OCI-LY7 (cell line): Measurements from ENCODE around the gene HDAC4. TPM values are rescaled to one million over a fixed set of nuclear protein-coding genes. Genes with fewer than 3 reads are reported as not detected.

Source experiments
- BruUV-seq: library from RNA; stranded (reverse); fragments of 400-500 nt; replicated peaks from 2 replicates; lab custom pipeline; 2021; lab: Mats Ljungman, UMichigan
- CTCF ChIA-PET: fragments of 300-600 bp; sonication (Branson Sonifier 250); formaldehyde crosslinking; loops from one replicate; lab custom pipeline; 2022; ENCODE audit warnings: antibody characterized with exemption; ENCODE audit not compliant: unreplicated experiment; lab: Charles Lee
- POLR2A ChIA-PET: fragments of 300-600 bp; sonication (Branson Sonifier 250); formaldehyde crosslinking; loops from one replicate; lab custom pipeline; 2022; ENCODE audit warnings: antibody characterized with exemption; lab: Charles Lee
- DNase-seq: peaks from one replicate; pipeline ENCODE4 v3.0.0-alpha.2; 2015; ENCODE audit warnings: low spot score
- H2AFZ ChIP-seq: fragments of 200-600 bp; sonication (generic), shearing (Covaris generic); 2 replicates; pipeline ENCODE4 v1.6.1; 2014; ENCODE audit warnings: mild to moderate bottlenecking, antibody characterized with exemption, low read length, moderate library complexity
- H3K27ac ChIP-seq: fragments of 200-600 bp; sonication (generic); 2 replicates; pipeline ENCODE4 v1.5.1; 2014; ENCODE audit warnings: mixed run types, low read depth, mild to moderate bottlenecking, moderate library complexity, low read length, inconsistent platforms; ENCODE audit not compliant: poor library complexity, severe bottlenecking
- H3K36me3 ChIP-seq: fragments of 200-600 bp; sonication (generic); 2 replicates; pipeline ENCODE4 v1.6.1; 2014; ENCODE audit warnings: mild to moderate bottlenecking, antibody characterized with exemption, low read length, moderate library complexity, mixed read lengths; ENCODE audit not compliant: insufficient read depth
- H3K4me1 ChIP-seq: fragments of 200-600 bp; sonication (generic); 2 replicates; pipeline ENCODE4 v1.5.1; 2014; ENCODE audit warnings: mild to moderate bottlenecking, low read length; ENCODE audit not compliant: insufficient read depth, poor library complexity, severe bottlenecking
- H3K4me2 ChIP-seq: fragments of 200-600 bp; sonication (generic); 2 replicates; pipeline ENCODE4 v1.6.1; 2014; ENCODE audit warnings: mild to moderate bottlenecking, low read length
- H3K4me3 ChIP-seq: fragments of 200-600 bp; sonication (generic); 2 replicates; pipeline ENCODE4 v1.5.1; 2014; ENCODE audit warnings: mild to moderate bottlenecking, low read depth, low read length; ENCODE audit not compliant: poor library complexity, severe bottlenecking
- H3K79me2 ChIP-seq: fragments of 200-600 bp; sonication (generic); 2 replicates; pipeline ENCODE4 v1.6.1; 2016; ENCODE audit warnings: low read depth, mild to moderate bottlenecking, low read length, moderate library complexity, mixed read lengths; ENCODE audit not compliant: insufficient read depth
- H3K9me2 ChIP-seq: fragments of 200-600 bp; sonication (generic); 2 replicates; pipeline ENCODE4 v1.6.1; 2016; ENCODE audit warnings: mild to moderate bottlenecking, low read length, mixed read lengths; ENCODE audit not compliant: insufficient read depth
- H3K9me3 ChIP-seq: fragments of 200-600 bp; sonication (generic); 2 replicates; pipeline ENCODE4 v1.6.1; 2014; ENCODE audit warnings: mild to moderate bottlenecking, mixed run types, low read length, mixed read lengths
- H4K20me1 ChIP-seq: fragments of 200-600 bp; sonication (generic); 2 replicates; pipeline ENCODE4 v1.6.1; 2014; ENCODE audit warnings: mild to moderate bottlenecking, antibody characterized with exemption, low read length, moderate library complexity, mixed read lengths; ENCODE audit not compliant: insufficient read depth
- CTCF ChIP-seq: fragments of 200-600 bp; sonication (generic); conservative IDR thresholded peaks from 2 replicates; pipeline ENCODE4 v1.5.1; 2014; ENCODE audit warnings: mild to moderate bottlenecking, antibody characterized with exemption, low read length, moderate library complexity, mixed read lengths
- EZH2phosphoT487 ChIP-seq: fragments of 200-600 bp; sonication (generic); IDR thresholded peaks from 2 replicates; pipeline ENCODE4 v1.6.1; 2018; ENCODE audit warnings: low read depth, borderline replicate concordance, mild to moderate bottlenecking, mixed run types, antibody characterized with exemption, low read length, moderate library complexity, mixed read lengths
- intact Hi-C: fragments of 100-400 bp; cut with micrococcal nuclease; formaldehyde crosslinking; loops from one replicate; pipeline ENCODE4 v1.10.0; 2022; ENCODE audit not compliant: unreplicated experiment
- total RNA-seq, 2 experiments: library from RNA; depleted of rRNA in 1 of 2; stranded (reverse); fragments of >200 nt in 1 of 2; shearing (Covaris generic) in 1 of 2; gene quantifications; 2 replicates each; pipeline ENCODE4 v1.2.3, GENCODE V29; 2014 to 2022

Gene HDAC4
- total RNA-seq, 2 experiments from 2014 or later: 10.2 to 20.6 TPM

GRCh38 chr2:239302808-239303557 is 97.8 kb downstream of the HDAC4 start:
- Histone ChIP-seq H3K36me3 (no peaks in the 10 kb centered on the region), H3K79me2 (no peaks in the 10 kb centered on the region), H3K27ac (no peak overlapping the region), H3K4me1 (no peaks in the 10 kb centered on the region), H3K4me2 (no peak overlapping the region), H3K4me3 (no peak overlapping the region), H3K9me2 (no peaks in the 10 kb centered on the region), H2AFZ (no peak overlapping the region), H4K20me1 (no peaks in the 10 kb centered on the region; the same call in 1 of the 2 replicates), H3K9me3 (no peaks in the 10 kb centered on the region)
- intact Hi-C loops: no loop called here
- TF ChIP-seq CTCF (no peak), EZH2phosphoT487 (no peak)
- ChIA-PET CTCF (no interaction called here), POLR2A (no interaction called here)
- BruUV-seq: no TSS peak
- no peak for DNase-seq

DNA sequence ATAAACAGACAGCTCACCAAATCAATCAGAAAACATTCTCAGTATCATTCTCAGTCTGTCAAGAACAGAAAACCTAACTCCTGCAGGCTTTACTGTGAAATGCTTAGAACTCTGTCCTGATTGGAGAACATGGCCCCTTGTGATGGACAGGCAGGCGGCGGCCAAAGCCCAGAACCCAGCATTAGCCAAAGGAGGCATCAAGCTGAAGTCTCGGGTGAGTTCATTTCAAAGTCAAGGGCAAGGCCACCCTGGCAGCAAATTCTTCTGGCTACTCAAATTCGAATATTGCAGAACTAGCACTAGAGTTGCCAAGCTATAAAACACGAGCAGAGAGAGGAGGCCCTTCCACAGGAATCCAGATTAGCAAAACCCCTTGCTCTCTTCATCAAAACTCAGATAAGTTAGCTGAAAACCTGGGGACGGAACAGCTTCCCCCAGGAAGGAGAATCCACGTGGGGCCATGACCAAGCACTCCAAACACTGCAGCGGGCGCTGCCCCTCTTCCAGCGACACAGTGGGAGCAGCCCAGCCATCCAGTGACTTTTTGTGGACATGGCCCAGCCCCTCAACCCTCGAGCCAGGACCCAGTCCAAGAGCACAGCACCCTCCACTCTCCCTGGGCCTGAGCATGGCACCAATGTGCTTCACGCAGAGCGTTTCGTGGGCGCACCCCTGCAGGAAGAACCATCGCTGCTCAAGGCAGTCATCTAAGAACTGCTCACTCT is 98.6 kb downstream of the HDAC4 start:
- CTCF ChIA-PET: no interaction called here

More for the DNA sequence above, 98.6 kb downstream of the HDAC4 start:
- no peaks in the 10 kb centered on the region for H3K4me1 ChIP-seq
- peaks cover 5% of the 10 kb centered on the region; the same call in 1 of the 2 replicates for H4K20me1 ChIP-seq
- H3K9me2 ChIP-seq: no peaks in the 10 kb centered on the region
- BruUV-seq: no TSS peak
- no peak overlapping the region for H2AFZ ChIP-seq
- H3K4me2 ChIP-seq: no peak overlapping the region
- no peak for TF ChIP-seq EZH2phosphoT487
- no peak for TF ChIP-seq CTCF
- no peak for DNase-seq
- H3K27ac ChIP-seq: no peak overlapping the region
- no peaks in the 10 kb centered on the region for H3K79me2 ChIP-seq
- H3K9me3 ChIP-seq: no peaks in the 10 kb centered on the region
- POLR2A ChIA-PET: interaction anchor here (0.6 kb wide), 1 partner anchor 13 kb away, joined by 3 read pairs; no protein-coding TSS in a partner anchor
- intact Hi-C loops: no loop called here
- no peak overlapping the region for H3K4me3 ChIP-seq
- H3K36me3 ChIP-seq: no peaks in the 10 kb centered on the region
